Measurements from ENCODE around the gene CWC22. TPM values are rescaled to one million over a fixed set of nuclear protein-coding genes. Genes with fewer than 3 reads are reported as not detected.

CWC22 gene
- total RNA-seq, 1 donor from 2014 or later: 13.6 TPM

GRCh38 chr2:179915395-179915992 lies 91.6 kb downstream of the CWC22 start:
- H3K27me3 ChIP-seq (ENCODE audit: control insufficient read depth in 3 of 3, insufficient read depth in 3 of 3, low read length in 3 of 3): no peaks in the 10 kb centered on the region
- no peaks in the 10 kb centered on the region for H3K9me3 ChIP-seq (ENCODE audit: control insufficient read depth in 3 of 3, low read length in 3 of 3)
- no peak overlapping the region for H3K27ac ChIP-seq (ENCODE audit: low read depth, low read length)
- H3K9ac ChIP-seq (ENCODE audit: low read depth in 1 of 3, low read length in 3 of 3): no peak overlapping the region
- H3K4me3 ChIP-seq (ENCODE audit: low read length in 3 of 3): no peak overlapping the region
- no peaks in the 10 kb centered on the region for H3K4me1 ChIP-seq (ENCODE audit: control insufficient read depth in 3 of 3, insufficient read depth in 3 of 3, low read length in 3 of 3)
- H3K36me3 ChIP-seq (ENCODE audit: control insufficient read depth in 3 of 3, insufficient read depth in 3 of 3, low read length in 3 of 3): no peaks in the 10 kb centered on the region

GRCh38 chr2:179913809-179914208 lies 93.3 kb downstream of the CWC22 start:
- H3K9ac ChIP-seq (ENCODE audit: low read depth in 1 of 3, low read length in 3 of 3): no peak overlapping the region
- H3K9me3 ChIP-seq (ENCODE audit: control insufficient read depth in 3 of 3, low read length in 3 of 3): no peaks in the 10 kb centered on the region
- no peak overlapping the region for H3K27ac ChIP-seq (ENCODE audit: low read depth, low read length)
- no peaks in the 10 kb centered on the region for H3K4me1 ChIP-seq (ENCODE audit: control insufficient read depth in 3 of 3, insufficient read depth in 3 of 3, low read length in 3 of 3)
- H3K27me3 ChIP-seq (ENCODE audit: control insufficient read depth in 3 of 3, insufficient read depth in 3 of 3, low read length in 3 of 3): no peaks in the 10 kb centered on the region
- no peak overlapping the region for H3K4me3 ChIP-seq (ENCODE audit: low read length in 3 of 3)
- no peaks in the 10 kb centered on the region for H3K36me3 ChIP-seq (ENCODE audit: control insufficient read depth in 3 of 3, insufficient read depth in 3 of 3, low read length in 3 of 3)

- no peaks in the 10 kb centered on the region for H3K4me1 ChIP-seq (ENCODE audit: control insufficient read depth in 3 of 3, insufficient read depth in 3 of 3, low read length in 3 of 3)
- no peaks in the 10 kb centered on the region for H3K36me3 ChIP-seq (ENCODE audit: control insufficient read depth in 3 of 3, insufficient read depth in 3 of 3, low read length in 3 of 3)
- H3K27ac ChIP-seq (ENCODE audit: low read depth, low read length): no peak overlapping the region
- no peak overlapping the region for H3K9ac ChIP-seq (ENCODE audit: low read depth in 1 of 3, low read length in 3 of 3)
- H3K4me3 ChIP-seq (ENCODE audit: low read length in 3 of 3): no peak overlapping the region
- H3K27me3 ChIP-seq (ENCODE audit: control insufficient read depth in 3 of 3, insufficient read depth in 3 of 3, low read length in 3 of 3): no peaks in the 10 kb centered on the region
- no peaks in the 10 kb centered on the region for H3K9me3 ChIP-seq (ENCODE audit: control insufficient read depth in 3 of 3, low read length in 3 of 3)
Measured at GRCh38 chr2:179911569-179911968, 95.5 kb downstream of the CWC22 start.

- Histone ChIP-seq H3K4me3 (ENCODE audit: low read length in 3 of 3) (no peak overlapping the region), H3K36me3 (ENCODE audit: control insufficient read depth in 3 of 3, insufficient read depth in 3 of 3, low read length in 3 of 3) (no peaks in the 10 kb centered on the region), H3K4me1 (ENCODE audit: control insufficient read depth in 3 of 3, insufficient read depth in 3 of 3, low read length in 3 of 3) (no peaks in the 10 kb centered on the region), H3K27ac (ENCODE audit: low read depth, low read length) (no peak overlapping the region), H3K9ac (ENCODE audit: low read depth in 1 of 3, low read length in 3 of 3) (no peak overlapping the region), H3K9me3 (ENCODE audit: control insufficient read depth in 3 of 3, low read length in 3 of 3) (no peaks in the 10 kb centered on the region), H3K27me3 (ENCODE audit: control insufficient read depth in 3 of 3, insufficient read depth in 3 of 3, low read length in 3 of 3) (no peaks in the 10 kb centered on the region)
Measured at GRCh38 chr2:179910735-179911113, 96.4 kb downstream of the CWC22 start.

GRCh38 chr2:179909845-179910734 lies 97.0 kb downstream of the CWC22 start:
- no peak overlapping the region for H3K27ac ChIP-seq (ENCODE audit: low read depth, low read length)

GRCh38 chr2:179900655-179901054 lies 106.4 kb downstream of the CWC22 start:
- Histone ChIP-seq H3K27me3 (ENCODE audit: control insufficient read depth in 3 of 3, insufficient read depth in 3 of 3, low read length in 3 of 3) (no peaks in the 10 kb centered on the region), H3K27ac (ENCODE audit: low read depth, low read length) (no peak overlapping the region), H3K36me3 (ENCODE audit: control insufficient read depth in 3 of 3, insufficient read depth in 3 of 3, low read length in 3 of 3) (no peaks in the 10 kb centered on the region), H3K4me1 (ENCODE audit: control insufficient read depth in 3 of 3, insufficient read depth in 3 of 3, low read length in 3 of 3) (no peaks in the 10 kb centered on the region), H3K9me3 (ENCODE audit: control insufficient read depth in 3 of 3, low read length in 3 of 3) (no peaks in the 10 kb centered on the region), H3K9ac (ENCODE audit: low read depth in 1 of 3, low read length in 3 of 3) (no peak overlapping the region), H3K4me3 (ENCODE audit: low read length in 3 of 3) (no peak overlapping the region)

More at GRCh38 chr2:179909845-179910734, 97.0 kb downstream of the CWC22 start:
- Histone ChIP-seq H3K27me3 (ENCODE audit: control insufficient read depth in 3 of 3, insufficient read depth in 3 of 3, low read length in 3 of 3) (no peaks in the 10 kb centered on the region), H3K4me1 (ENCODE audit: control insufficient read depth in 3 of 3, insufficient read depth in 3 of 3, low read length in 3 of 3) (no peaks in the 10 kb centered on the region), H3K9me3 (ENCODE audit: control insufficient read depth in 3 of 3, low read length in 3 of 3) (no peaks in the 10 kb centered on the region), H3K36me3 (ENCODE audit: control insufficient read depth in 3 of 3, insufficient read depth in 3 of 3, low read length in 3 of 3) (no peaks in the 10 kb centered on the region), H3K9ac (ENCODE audit: low read depth in 1 of 3, low read length in 3 of 3) (no peak overlapping the region), H3K4me3 (ENCODE audit: low read length in 3 of 3) (no peak overlapping the region)

- Histone ChIP-seq H3K36me3 (ENCODE audit: control insufficient read depth in 3 of 3, insufficient read depth in 3 of 3, low read length in 3 of 3) (no peaks in the 10 kb centered on the region), H3K27me3 (ENCODE audit: control insufficient read depth in 3 of 3, insufficient read depth in 3 of 3, low read length in 3 of 3) (no peaks in the 10 kb centered on the region), H3K27ac (ENCODE audit: low read depth, low read length) (no peak overlapping the region), H3K4me1 (ENCODE audit: control insufficient read depth in 3 of 3, insufficient read depth in 3 of 3, low read length in 3 of 3) (no peaks in the 10 kb centered on the region), H3K9me3 (ENCODE audit: control insufficient read depth in 3 of 3, low read length in 3 of 3) (no peaks in the 10 kb centered on the region), H3K9ac (ENCODE audit: low read depth in 1 of 3, low read length in 3 of 3) (no peak overlapping the region), H3K4me3 (ENCODE audit: low read length in 3 of 3) (no peak overlapping the region)
Measured at GRCh38 chr2:179899666-179900065, 107.4 kb downstream of the CWC22 start.

- Histone ChIP-seq H3K27ac (ENCODE audit: low read depth, low read length) (no peak overlapping the region), H3K4me1 (ENCODE audit: control insufficient read depth in 3 of 3, insufficient read depth in 3 of 3, low read length in 3 of 3) (no peaks in the 10 kb centered on the region), H3K4me3 (ENCODE audit: low read length in 3 of 3) (no peak overlapping the region), H3K27me3 (ENCODE audit: control insufficient read depth in 3 of 3, insufficient read depth in 3 of 3, low read length in 3 of 3) (no peaks in the 10 kb centered on the region), H3K36me3 (ENCODE audit: control insufficient read depth in 3 of 3, insufficient read depth in 3 of 3, low read length in 3 of 3) (no peaks in the 10 kb centered on the region), H3K9ac (ENCODE audit: low read depth in 1 of 3, low read length in 3 of 3) (no peak overlapping the region), H3K9me3 (ENCODE audit: control insufficient read depth in 3 of 3, low read length in 3 of 3) (no peaks in the 10 kb centered on the region)
Measured at GRCh38 chr2:179898873-179899272, 108.2 kb downstream of the CWC22 start.

Measured in skeletal muscle tissue (tissue), 4 donors.